Fibroblast of upper back skin (primary cell): ENCODE data around the gene OR7A5.
"Not testable (repeated sequence)": the region's sequence is repeated elsewhere in the genome, so short reads cannot be mapped to it uniquely, and the experiment has no call there.

Experiments used
- DNase-seq: peaks from one replicate; pipeline ENCODE4 v3.0.0-alpha.2; 2013

OR7A5 gene

GRCh38 chr19:14783410-14783998 lies 51.5 kb downstream of the OR7A5 start:
- not testable (repeated sequence) for DNase-seq

DNA sequence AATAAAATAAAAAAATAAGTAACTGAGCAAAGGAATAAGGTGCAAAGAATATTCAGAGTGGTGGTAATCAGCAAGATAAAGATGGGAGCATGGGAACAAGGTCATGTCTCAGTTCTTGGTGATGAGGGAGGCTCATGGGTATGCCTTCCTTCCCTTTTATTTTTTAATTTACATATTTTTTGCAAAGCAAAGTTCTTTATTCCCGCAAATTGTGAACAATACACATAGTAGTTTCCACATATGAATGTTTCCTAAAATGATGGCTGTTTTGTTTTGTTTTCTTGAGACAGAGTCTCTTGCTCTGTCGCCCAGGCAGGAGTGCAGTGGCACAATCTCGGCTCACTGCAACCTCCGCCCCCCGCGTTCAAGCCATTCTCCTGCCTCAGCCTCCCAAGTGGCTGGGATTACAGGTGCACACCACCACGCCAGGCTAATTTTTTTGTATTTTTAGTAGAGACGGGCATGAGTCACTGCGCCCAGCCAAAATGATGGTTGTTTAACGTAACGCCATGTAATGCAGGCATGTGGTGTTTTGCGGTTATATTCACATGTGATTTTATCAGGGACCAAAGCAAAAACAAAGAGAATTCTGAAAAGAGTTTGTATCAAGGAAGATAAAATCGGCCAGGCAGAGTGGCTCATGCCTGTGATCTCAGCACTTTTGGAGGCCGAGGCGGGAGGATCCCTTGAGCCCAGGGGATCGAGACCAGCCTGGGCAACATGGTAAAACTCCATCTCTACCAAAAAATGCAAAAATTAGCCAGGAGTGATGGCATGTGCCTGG lies 52.2 kb downstream of the OR7A5 start:
- DNase-seq: no peak

DNA sequence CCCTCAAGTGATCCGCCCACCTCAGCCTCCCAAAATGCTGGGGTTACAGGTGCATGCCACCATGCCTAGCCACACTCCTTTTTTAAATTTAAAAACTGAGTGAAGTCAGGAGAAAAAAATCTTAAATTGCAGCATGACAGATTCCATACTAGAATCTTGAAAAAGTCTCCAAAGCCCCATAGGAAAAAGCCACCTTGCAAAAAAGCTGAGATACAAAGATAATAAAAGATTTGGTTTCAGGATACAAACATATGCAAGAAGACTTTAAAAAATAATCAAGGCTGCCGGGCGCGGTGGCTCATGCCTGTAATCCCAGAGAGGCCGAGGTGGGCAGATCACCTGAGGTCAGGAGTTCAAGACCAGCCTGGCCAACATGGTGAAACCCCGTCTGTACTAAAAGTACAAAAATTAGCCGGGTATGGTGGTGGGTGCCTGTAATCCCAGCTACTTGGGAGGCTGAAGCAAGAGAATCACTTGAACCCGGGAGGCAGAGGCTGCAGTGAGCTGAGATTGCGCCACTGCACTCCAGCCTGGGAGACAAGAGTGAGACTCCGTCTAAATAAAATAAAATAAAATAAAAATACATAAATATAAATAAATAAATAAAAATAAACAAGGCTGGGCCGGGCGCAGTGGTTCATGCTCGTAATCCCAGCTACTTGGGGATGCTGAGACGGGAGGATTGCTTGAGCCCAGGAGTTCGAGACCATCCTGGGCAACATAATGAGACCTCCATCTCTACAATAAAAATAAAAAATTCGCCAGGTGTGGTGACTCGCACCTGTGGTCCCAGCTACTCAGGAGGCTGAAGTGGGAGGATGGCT lies 53.1 kb downstream of the OR7A5 start:
- DNase-seq: not testable (repeated sequence)

GRCh38 chr19:14780622-14781225 lies 54.3 kb downstream of the OR7A5 start:
- DNase-seq: not testable (repeated sequence)

DNA sequence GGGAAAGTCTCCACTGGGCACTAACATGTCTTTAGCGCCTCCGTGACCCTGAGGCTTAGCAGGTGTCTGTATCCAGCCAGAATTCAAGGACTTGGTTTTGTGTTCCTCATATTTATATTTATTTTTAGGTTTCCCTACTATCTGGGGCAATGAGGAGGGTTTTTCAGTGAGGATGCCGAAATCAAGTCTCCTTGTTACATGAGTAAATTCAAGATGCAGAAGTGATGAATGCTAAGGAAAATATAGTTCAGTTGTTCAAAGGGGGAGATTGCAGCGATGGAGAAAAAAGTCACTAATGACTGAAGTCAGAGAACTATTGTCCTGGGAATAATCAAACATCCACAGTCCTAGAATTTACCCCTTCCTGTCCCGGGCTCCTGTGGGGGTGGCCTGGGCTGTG lies 55.8 kb downstream of the OR7A5 start:
- no peak for DNase-seq

DNA sequence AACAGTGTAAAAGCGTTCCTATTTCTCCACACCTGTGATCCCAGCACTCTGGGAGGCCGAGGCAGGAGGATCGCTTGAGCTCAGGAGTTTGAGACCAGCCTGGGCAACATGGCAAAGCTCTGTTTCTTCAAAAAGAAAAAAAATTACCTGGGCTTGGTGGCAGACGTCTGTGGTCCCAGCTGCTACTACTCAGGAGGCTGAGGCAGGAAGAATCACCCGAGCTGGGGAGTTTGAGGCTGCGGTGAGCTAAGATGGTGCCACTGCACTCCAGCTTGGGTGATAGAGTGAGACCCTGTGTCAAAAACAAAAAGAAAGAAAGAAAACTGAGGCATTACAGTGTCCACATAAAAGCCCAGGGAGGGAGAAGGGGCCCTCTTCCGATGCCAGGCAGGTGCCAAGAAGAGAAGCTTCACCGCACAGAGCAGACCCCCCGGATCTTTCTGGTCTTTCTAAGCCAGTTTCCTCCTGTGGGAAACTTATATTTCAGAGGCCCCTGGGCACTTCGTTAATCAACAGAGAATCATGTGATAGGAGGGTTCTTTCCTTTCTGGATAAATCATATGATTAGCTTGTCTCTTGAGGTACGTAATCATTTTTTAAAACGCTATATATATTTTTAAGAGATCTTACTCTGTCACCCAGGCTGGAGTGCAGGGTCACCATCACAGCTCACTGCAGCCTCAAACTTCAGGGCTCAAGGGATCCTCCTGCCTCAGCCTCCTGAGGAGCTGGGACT lies 56.7 kb downstream of the OR7A5 start, which contains the start of gene ADGRE2:
TSS of gene ADGRE2 (minus strand) at position 451 of the 736 bp plus-strand sequence. CDS start 1,804 bp downstream, outside the sequence.
- DNase-seq: not testable (repeated sequence)

DNA sequence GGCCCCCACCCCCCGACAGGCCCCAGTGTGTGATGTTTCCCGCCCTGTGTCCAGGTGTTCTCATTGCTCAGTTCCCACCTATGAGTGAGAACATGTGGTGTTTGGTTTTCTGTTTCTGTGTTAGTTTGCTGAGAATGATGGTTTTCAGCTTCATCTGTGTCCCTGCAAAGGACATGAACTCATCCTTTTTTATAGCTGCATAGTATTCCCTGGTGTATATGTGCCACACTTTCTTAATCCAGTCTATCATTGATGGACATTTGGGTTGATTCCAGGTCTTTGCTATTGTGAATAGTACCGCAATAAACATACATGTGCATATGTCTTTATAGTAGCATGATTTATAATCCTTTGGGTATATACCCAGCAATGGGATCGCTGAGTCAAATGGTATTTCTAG lies 57.3 kb downstream of the OR7A5 start:
- not testable (repeated sequence) for DNase-seq
